CD14-positive monocyte (primary cell): Measurements from ENCODE around the gene KHDRBS2. TPM values are rescaled to one million over a fixed set of nuclear protein-coding genes. Genes with fewer than 3 reads are reported as not detected.
A peak's percentile ranks its signal among the peaks of the same experiment; 100 is the strongest.

Experiments used
- DNase-seq, 3 donors: peaks; one replicate each; pipeline ENCODE4 v3.0.0-alpha.2; 2011 to 2022
- H2AFZ ChIP-seq: 2 replicates; pipeline ENCODE4 v1.6.0; 2012; ENCODE audit warnings: mild to moderate bottlenecking, low read depth, low read length, inconsistent platforms; ENCODE audit not compliant: insufficient read depth, poor library complexity, severe bottlenecking
- H3K27ac ChIP-seq, 2 donors: 1 replicate in 1 of 2; 2 replicates in 1 of 2; pipeline ENCODE4 v1.5.1; 2012 to 2013; ENCODE audit warnings: low read length in 2 of 2, control low read depth in 1 of 2, inconsistent platforms in 1 of 2, low read depth in 1 of 2, mild to moderate bottlenecking in 1 of 2
- H3K27me3 ChIP-seq, 2 donors: one replicate each; pipeline versions ENCODE4 v1.6.0 to v1.6.1; 2011 to 2013; ENCODE audit warnings: low read length in 2 of 2; ENCODE audit not compliant: control insufficient read depth in 2 of 2, insufficient read depth in 2 of 2
- H3K36me3 ChIP-seq, 2 donors: replicated peaks in 1 of 2; 1 replicate in 1 of 2; 2 replicates in 1 of 2; pipeline versions ENCODE4 v1.5.1 to v1.6.1; 2012 to 2013; ENCODE audit warnings: low read length in 2 of 2, control low read depth in 1 of 2, inconsistent platforms in 1 of 2, mild to moderate bottlenecking in 1 of 2; ENCODE audit not compliant: insufficient read depth in 2 of 2, control insufficient read depth in 1 of 2
- H3K4me1 ChIP-seq, 2 donors: 1 replicate in 1 of 2; 2 replicates in 1 of 2; pipeline versions ENCODE4 v1.5.1 to v1.6.1; 2012 to 2013; ENCODE audit warnings: low read length in 2 of 2, control low read depth in 1 of 2, inconsistent platforms in 1 of 2, mild to moderate bottlenecking in 1 of 2, moderate library complexity in 1 of 2; ENCODE audit not compliant: insufficient read depth in 2 of 2, control insufficient read depth in 1 of 2
- H3K4me2 ChIP-seq: replicated peaks from 2 replicates; pipeline ENCODE3; 2012; ENCODE audit warnings: low read length, moderate library complexity, mild to moderate bottlenecking; ENCODE audit not compliant: poor library complexity, severe bottlenecking; ENCODE audit errors: extremely low read depth
- H3K4me3 ChIP-seq, 3 experiments: fragments of 200-600 bp in 1 of 3; sonication (generic) in 1 of 3; replicated peaks in 1 of 3; 1 replicate in 2 of 3; 2 replicates in 1 of 3; pipeline ENCODE4 v1.5.1; 2011 to 2013; ENCODE audit warnings: low read length in 3 of 3, mild to moderate bottlenecking in 3 of 3, control low read depth in 2 of 3, low read depth in 2 of 3, inconsistent platforms in 1 of 3, moderate library complexity in 1 of 3
- H3K79me2 ChIP-seq: 2 replicates; pipeline ENCODE4 v1.6.0; 2012; ENCODE audit warnings: mild to moderate bottlenecking, control low read depth, inconsistent platforms, low read length, moderate library complexity; ENCODE audit not compliant: insufficient read depth
- H3K9ac ChIP-seq: 2 replicates; pipeline ENCODE4 v1.6.0; 2017; ENCODE audit warnings: low read length, mild to moderate bottlenecking; ENCODE audit not compliant: insufficient read depth, poor library complexity, severe bottlenecking
- H3K9me3 ChIP-seq, 2 donors: replicated peaks in 1 of 2; 1 replicate in 1 of 2; 2 replicates in 1 of 2; pipeline versions ENCODE4 v1.5.1 to v1.6.1; 2012 to 2013; ENCODE audit warnings: low read length in 2 of 2, control low read depth in 1 of 2; ENCODE audit not compliant: control insufficient read depth in 1 of 2, insufficient read depth in 1 of 2
- H4K20me1 ChIP-seq: 2 replicates; pipeline ENCODE4 v1.6.0; 2012; ENCODE audit warnings: mild to moderate bottlenecking, low read length, control low read depth, moderate library complexity; ENCODE audit not compliant: insufficient read depth
- H3K27ac Mint-ChIP-seq, 7 donors: one replicate each; pipeline ENCODE4 v1.8.0; 2020; ENCODE audit warnings: mild to moderate bottlenecking in 7 of 7, mixed read lengths in 7 of 7, moderate library complexity in 6 of 7, inconsistent platforms in 2 of 7
- H3K27me3 Mint-ChIP-seq, 3 donors: one replicate each; pipeline ENCODE4 v1.8.0; 2021 to 2022; ENCODE audit warnings: low read depth in 3 of 3, mild to moderate bottlenecking in 3 of 3, mixed read lengths in 3 of 3, moderate library complexity in 3 of 3, inconsistent platforms in 1 of 3
- H3K36me3 Mint-ChIP-seq, 2 donors: one replicate each; pipeline ENCODE4 v1.8.0; 2020; ENCODE audit warnings: mixed read lengths in 2 of 2, inconsistent platforms in 1 of 2, mild to moderate bottlenecking in 1 of 2
- H3K4me1 Mint-ChIP-seq: one replicate; pipeline ENCODE4 v1.8.0; 2020; ENCODE audit warnings: mild to moderate bottlenecking, mixed read lengths
- H3K4me3 Mint-ChIP-seq, 2 donors: one replicate each; pipeline ENCODE4 v1.8.0; 2020; ENCODE audit warnings: mild to moderate bottlenecking in 2 of 2, mixed read lengths in 2 of 2, moderate library complexity in 1 of 2
- H3K9me3 Mint-ChIP-seq, 7 donors: one replicate each; pipeline ENCODE4 v1.8.0; 2020 to 2022; ENCODE audit warnings: mixed read lengths in 7 of 7, mild to moderate bottlenecking in 6 of 7, moderate library complexity in 6 of 7, inconsistent platforms in 2 of 7
- CTCF ChIP-seq: fragments of 200-600 bp; IDR thresholded peaks from one replicate; pipeline ENCODE4 v1.8.0; 2022; ENCODE audit warnings: antibody characterized with exemption, mild to moderate bottlenecking
- WGBS: methylation state at CpG from one replicate; pipeline ENCODE4 v1.1.5; 2013; ENCODE audit warnings: missing lambda C conversion rate; ENCODE audit not compliant: insufficient coverage; 5-methylcytosine and 5-hydroxymethylcytosine counted together
- intact Hi-C, 2 donors: fragments of 100-400 bp; cut with micrococcal nuclease; formaldehyde crosslinking; loops; one replicate each; pipeline versions ENCODE4 v1.15.0 to v1.15.1; 2023
- polyA plus RNA-seq, 3 donors: library from polyadenylated mRNA; depleted of rRNA in 1 of 3; unstranded in 2 of 3; stranded (reverse) in 1 of 3; fragments of 300-500 nt in 2 of 3; fragments of >200 nt in 1 of 3; fragmentation: Illumina TruSeq in 2 of 3; gene quantifications; 1 replicate in 2 of 3; 2 replicates in 1 of 3; pipeline ENCODE4 v1.2.3, GENCODE V29; 2012 to 2021

KHDRBS2 gene
- polyA plus RNA-seq, 3 donors: 0.09 to 0.57 (median 0.14) TPM

- no peak overlapping the region for H3K27ac ChIP-seq
- no peaks in the 10 kb centered on the region for H4K20me1 ChIP-seq
- peaks cover 0 to 3% (median 0%) of the 10 kb centered on the region in 7 donors for H3K9me3 Mint-ChIP-seq
- H3K4me1 Mint-ChIP-seq: peaks cover 21% of the 10 kb centered on the region
- H3K9ac ChIP-seq: no peak overlapping the region
- peaks cover 14 to 23% of the 10 kb centered on the region in 2 donors for H3K4me1 ChIP-seq
- no peak for TF ChIP-seq CTCF
- H3K27me3 ChIP-seq: peaks cover 7 to 36% of the 10 kb centered on the region in 2 donors
- H3K79me2 ChIP-seq: no peaks in the 10 kb centered on the region
- no peaks in the 10 kb centered on the region for H3K36me3 ChIP-seq
- H3K27me3 Mint-ChIP-seq: peaks cover 21 to 28% (median 26%) of the 10 kb centered on the region in 3 donors
- peak overlapping the region; percentile 87 to 98 for H3K4me3 Mint-ChIP-seq
- peak overlapping the region; percentile 96 for H2AFZ ChIP-seq
- peak overlapping the region; percentile 44 to 92 (median 45) for H3K4me3 ChIP-seq
- intact Hi-C loops: no loop called here
- 2% methylated on average over 6 of the region's 13 CpGs for WGBS
- H3K27ac Mint-ChIP-seq: peak overlapping the region in 2 of 7 donors; percentile 24 to 48
- peak overlapping the region; percentile 92 for H3K4me2 ChIP-seq
- H3K36me3 Mint-ChIP-seq: no peaks in the 10 kb centered on the region
- H3K9me3 ChIP-seq: no peaks in the 10 kb centered on the region
- DNase-seq: no peak
These were observed 432 bp upstream of the KHDRBS2 start for GRCh38 chr6:62286470-62286843.

GRCh38 chr6:62284725-62285124 lies 1.3 kb downstream of the KHDRBS2 start:
- no peaks in the 10 kb centered on the region for H3K36me3 ChIP-seq
- Mint-ChIP-seq H3K36me3 (no peaks in the 10 kb centered on the region), H3K4me1 (peaks cover 21% of the 10 kb centered on the region), H3K27ac (no peak overlapping the region), H3K27me3 (peaks cover 21 to 28% (median 26%) of the 10 kb centered on the region in 3 donors), H3K9me3 (peaks cover 0 to 3% (median 0%) of the 10 kb centered on the region in 7 donors), H3K4me3 (peak overlapping the region in 1 of 2 donors; percentile 98)
- no peak for TF ChIP-seq CTCF
- peak overlapping the region in 1 of 3 experiments; percentile 92 for H3K4me3 ChIP-seq
- no peak for DNase-seq
- H3K9ac ChIP-seq: no peak overlapping the region
- H2AFZ ChIP-seq: no peak overlapping the region
- H3K4me2 ChIP-seq: peak overlapping the region; percentile 92
- no peak overlapping the region for H3K27ac ChIP-seq
- peaks cover 7 to 36% of the 10 kb centered on the region in 2 donors for H3K27me3 ChIP-seq
- no peaks in the 10 kb centered on the region for H4K20me1 ChIP-seq
- intact Hi-C loops: no loop called here
- WGBS: no CpG with 5 or more reads among the region's 2 CpGs
- H3K4me1 ChIP-seq: peaks cover 14 to 23% of the 10 kb centered on the region in 2 donors
- H3K79me2 ChIP-seq: no peaks in the 10 kb centered on the region
- H3K9me3 ChIP-seq: no peaks in the 10 kb centered on the region
